Muscle of arm (tissue), 12 donors: ENCODE results near the gene SCNN1A. TPM values are rescaled to one million over a fixed set of nuclear protein-coding genes. Genes with fewer than 3 reads are reported as not detected.

Source experiments
- DNase-seq: peaks from one replicate; pipeline ENCODE4 v3.0.0-alpha.2; 2013
- polyA plus RNA-seq, 12 donors: library from polyadenylated mRNA; unstranded; fragments of 120-200 nt; gene quantifications; one replicate each; pipeline ENCODE4 v1.2.1, GENCODE V29; 2013; ENCODE audit not compliant: insufficient read length in 12 of 12

The SCNN1A gene
- polyA plus RNA-seq, 12 donors: 0.23 to 9.9 (median 0.51) TPM; not detected in 4

GRCh38 chr12:6384499-6385436 is 9.4 kb upstream of the SCNN1A start:
- DNase-seq: no peak

GRCh38 chr12:6383572-6384498 is 8.5 kb upstream of the SCNN1A start, which contains the start of gene LTBR:
Gene LTBR (plus strand): TSS chr12:6384162. CDS start chr12:6384359, 197 bp downstream.
- DNase-seq: peak; percentile 91

GRCh38 chr12:6382982-6383381 is 7.6 kb upstream of the SCNN1A start:
- DNase-seq: no peak

GRCh38 chr12:6382371-6382770 is 7.0 kb upstream of the SCNN1A start:
- DNase-seq: no peak

GRCh38 chr12:6380141-6381121 is 5.1 kb upstream of the SCNN1A start:
- DNase-seq: no peak

GRCh38 chr12:6378709-6379472 is 3.5 kb upstream of the SCNN1A start:
- no peak for DNase-seq

GRCh38 chr12:6377667-6377994 is 2.3 kb upstream of the SCNN1A start:
- no peak for DNase-seq

- no peak for DNase-seq
These were observed 1.7 kb upstream of the SCNN1A start for GRCh38 chr12:6376870-6377666.

GRCh38 chr12:6376079-6376869 is 911 bp upstream of the SCNN1A start:
- DNase-seq: no peak

- no peak for DNase-seq
These were observed 590 bp downstream of the SCNN1A start for GRCh38 chr12:6374786-6375160.

GRCh38 chr12:6374028-6374785 is 1.2 kb downstream of the SCNN1A start:
- no peak for DNase-seq

GRCh38 chr12:6373022-6373787 is 2.2 kb downstream of the SCNN1A start:
- DNase-seq: no peak

- DNase-seq: no peak
These were observed 2.9 kb downstream of the SCNN1A start for GRCh38 chr12:6372403-6373003.

GRCh38 chr12:6370994-6371754 is 4.2 kb downstream of the SCNN1A start:
- no peak for DNase-seq

- DNase-seq: no peak
These were observed 4.8 kb downstream of the SCNN1A start for GRCh38 chr12:6370576-6370935.
